Epithelial cell of esophagus (primary cell): Measurements from ENCODE around the gene OPN1SW.

Source experiments
- DNase-seq: peaks from one replicate; pipeline ENCODE4 v3.0.0; 2010; ENCODE audit warnings: low read depth
- H3K4me3 ChIP-seq: 2 replicates; pipeline ENCODE4 v1.5.1; 2011; ENCODE audit warnings: mild to moderate bottlenecking, low read length, control low read depth
- TF ChIP-seq, protein P1 (sequence below): IDR thresholded peaks from 2 replicates; pipeline ENCODE4 v1.5.1; 2011; ENCODE audit warnings: low read depth, mild to moderate bottlenecking, low read length, control low read depth, inconsistent platforms; ENCODE audit not compliant: insufficient read depth; ENCODE audit errors: missing control alignments

The OPN1SW gene, protein sequence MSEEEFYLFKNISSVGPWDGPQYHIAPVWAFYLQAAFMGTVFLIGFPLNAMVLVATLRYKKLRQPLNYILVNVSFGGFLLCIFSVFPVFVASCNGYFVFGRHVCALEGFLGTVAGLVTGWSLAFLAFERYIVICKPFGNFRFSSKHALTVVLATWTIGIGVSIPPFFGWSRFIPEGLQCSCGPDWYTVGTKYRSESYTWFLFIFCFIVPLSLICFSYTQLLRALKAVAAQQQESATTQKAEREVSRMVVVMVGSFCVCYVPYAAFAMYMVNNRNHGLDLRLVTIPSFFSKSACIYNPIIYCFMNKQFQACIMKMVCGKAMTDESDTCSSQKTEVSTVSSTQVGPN

DNA sequence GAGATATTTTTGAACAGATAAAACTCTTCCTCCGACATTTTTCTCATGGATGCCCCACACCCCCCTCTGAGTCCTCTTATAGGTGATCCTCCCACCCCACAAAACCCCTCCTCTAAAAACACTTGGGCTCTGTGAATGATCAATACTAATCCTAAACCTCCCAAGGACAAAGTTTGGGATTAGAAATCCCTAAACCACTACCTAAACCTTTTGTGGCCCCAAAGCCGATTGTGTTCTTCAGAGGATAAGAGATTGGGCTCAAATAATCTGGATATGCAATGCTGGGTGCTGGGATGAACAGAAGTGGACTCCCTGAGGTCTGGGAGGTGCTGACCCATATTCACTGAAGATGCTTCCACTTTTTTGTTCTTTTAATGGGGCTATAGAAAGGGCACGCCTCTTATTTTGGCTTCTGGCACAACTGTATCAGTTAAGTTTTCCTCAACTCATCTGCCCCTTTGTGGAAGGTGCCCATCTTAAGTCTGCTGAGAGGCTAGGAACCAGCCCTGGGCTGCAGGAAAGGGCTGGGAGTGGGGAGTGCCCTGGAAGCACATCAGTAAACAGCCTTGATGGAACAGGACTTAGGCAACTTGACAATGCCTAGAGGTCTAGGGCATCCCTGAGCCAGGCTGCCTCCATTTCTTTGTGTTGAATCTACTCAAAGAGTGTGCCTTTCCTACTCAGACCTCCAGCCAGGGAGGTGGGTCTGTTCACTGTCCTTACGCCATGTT lies at the start of gene OPN1SW:
OPN1SW (minus strand) TSS at position 51 of the 731 bp plus-strand sequence; CDS start at position 38, 13 bp downstream.
- TF ChIP-seq, protein P1, sequence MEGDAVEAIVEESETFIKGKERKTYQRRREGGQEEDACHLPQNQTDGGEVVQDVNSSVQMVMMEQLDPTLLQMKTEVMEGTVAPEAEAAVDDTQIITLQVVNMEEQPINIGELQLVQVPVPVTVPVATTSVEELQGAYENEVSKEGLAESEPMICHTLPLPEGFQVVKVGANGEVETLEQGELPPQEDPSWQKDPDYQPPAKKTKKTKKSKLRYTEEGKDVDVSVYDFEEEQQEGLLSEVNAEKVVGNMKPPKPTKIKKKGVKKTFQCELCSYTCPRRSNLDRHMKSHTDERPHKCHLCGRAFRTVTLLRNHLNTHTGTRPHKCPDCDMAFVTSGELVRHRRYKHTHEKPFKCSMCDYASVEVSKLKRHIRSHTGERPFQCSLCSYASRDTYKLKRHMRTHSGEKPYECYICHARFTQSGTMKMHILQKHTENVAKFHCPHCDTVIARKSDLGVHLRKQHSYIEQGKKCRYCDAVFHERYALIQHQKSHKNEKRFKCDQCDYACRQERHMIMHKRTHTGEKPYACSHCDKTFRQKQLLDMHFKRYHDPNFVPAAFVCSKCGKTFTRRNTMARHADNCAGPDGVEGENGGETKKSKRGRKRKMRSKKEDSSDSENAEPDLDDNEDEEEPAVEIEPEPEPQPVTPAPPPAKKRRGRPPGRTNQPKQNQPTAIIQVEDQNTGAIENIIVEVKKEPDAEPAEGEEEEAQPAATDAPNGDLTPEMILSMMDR: no peak
- no peak within 1 kb of the TSS for H3K4me3 ChIP-seq
- DNase-seq: no peak

DNA sequence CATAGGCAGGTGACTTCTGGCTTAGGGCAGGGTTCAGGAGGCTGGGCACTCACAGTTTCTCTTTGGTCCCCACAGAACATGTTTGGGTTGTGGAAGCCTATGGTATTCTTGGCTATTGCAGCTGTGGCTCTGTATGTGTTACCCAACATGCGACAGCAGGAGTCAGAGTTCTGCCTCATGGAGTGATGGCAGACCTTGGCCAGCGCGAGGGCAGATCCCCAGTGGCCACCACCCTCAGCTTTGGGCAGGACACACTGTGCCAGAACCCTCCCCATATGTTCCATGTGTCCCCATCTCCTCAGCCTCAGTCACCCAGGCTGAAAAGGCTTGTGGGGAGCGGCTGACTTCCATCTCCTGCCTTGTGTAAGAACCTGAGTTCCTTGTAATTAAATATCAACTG lies 46.1 kb upstream of the OPN1SW start:
- no peak for DNase-seq
- TF ChIP-seq, protein P1: no peak
- no peak overlapping the region for H3K4me3 ChIP-seq

DNA sequence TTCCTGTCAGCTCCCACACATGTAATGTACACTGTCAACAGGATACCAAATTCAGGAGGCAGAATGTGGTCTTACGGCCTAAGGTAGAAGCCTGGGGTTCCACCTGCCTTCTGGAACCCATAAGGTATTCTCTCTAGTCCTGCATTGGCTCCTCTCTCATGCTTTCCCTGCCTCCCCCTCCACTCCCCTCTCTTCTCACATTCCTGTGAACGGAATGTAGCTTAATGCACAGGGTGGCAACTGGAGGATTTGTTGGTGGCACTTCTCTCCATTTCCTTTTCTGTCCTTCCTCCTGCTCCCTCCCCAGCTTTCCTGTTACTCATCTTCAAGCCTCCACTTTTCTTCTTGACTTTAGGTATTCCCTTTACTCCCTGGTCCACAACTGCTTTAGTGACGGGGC lies 43.1 kb upstream of the OPN1SW start:
- TF ChIP-seq, protein P1: no peak
- DNase-seq: no peak
- no peak overlapping the region for H3K4me3 ChIP-seq

DNA sequence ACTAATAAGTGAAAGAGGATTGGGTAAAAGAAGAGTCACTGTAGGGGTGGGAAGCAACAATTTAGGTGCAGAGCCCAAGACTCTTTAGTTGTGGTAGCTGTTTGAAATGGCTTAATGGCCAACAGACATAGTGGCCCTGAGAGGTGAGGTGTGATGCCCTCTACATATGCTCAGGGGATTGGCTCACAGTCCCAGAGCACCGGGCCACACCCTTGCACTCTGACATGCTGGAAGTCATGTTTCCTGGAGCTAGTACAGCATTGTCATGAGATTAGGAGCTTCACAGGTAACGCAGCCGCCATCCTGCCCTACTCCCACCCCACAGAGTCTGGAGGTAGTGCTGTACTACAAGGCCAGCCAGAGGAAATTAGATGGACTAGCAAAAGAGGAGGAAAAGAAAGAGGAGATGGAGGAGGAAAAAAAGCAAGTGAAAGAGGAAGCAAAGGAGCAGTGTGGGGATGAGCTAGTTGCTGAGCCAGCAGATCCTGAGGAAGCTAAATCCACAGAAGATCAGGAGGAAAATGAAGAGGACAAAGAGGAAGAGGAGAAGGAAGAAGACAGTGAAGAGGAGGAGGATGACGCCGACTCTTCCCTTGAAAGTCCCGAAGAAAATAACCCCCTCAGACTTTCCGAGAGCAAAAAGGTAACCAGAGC lies 39.8 kb upstream of the OPN1SW start:
- TF ChIP-seq, protein P1: no peak
- DNase-seq: no peak
- H3K4me3 ChIP-seq: no peak overlapping the region

DNA sequence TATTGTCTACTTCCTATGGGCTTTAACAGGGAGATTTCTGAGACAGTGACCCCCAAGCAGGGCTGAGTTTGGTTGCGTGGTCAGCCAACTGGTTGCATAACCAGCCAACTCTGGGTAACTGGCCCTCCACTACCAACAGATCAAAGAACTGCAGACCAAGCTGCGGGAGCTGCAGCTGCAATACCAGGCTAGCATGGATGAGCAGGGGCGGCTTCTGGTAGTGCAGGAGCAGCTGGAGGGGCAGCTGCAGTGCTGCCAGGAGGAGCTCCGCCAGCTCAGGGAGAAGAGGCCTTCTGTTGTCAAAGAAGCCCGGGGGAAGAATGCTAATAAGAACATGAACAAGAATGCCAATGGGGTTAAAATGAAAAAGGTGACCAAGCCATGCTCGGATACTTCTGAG lies 38.9 kb upstream of the OPN1SW start:
- DNase-seq: no peak
- TF ChIP-seq, protein P1: no peak
- H3K4me3 ChIP-seq: no peak overlapping the region

DNA sequence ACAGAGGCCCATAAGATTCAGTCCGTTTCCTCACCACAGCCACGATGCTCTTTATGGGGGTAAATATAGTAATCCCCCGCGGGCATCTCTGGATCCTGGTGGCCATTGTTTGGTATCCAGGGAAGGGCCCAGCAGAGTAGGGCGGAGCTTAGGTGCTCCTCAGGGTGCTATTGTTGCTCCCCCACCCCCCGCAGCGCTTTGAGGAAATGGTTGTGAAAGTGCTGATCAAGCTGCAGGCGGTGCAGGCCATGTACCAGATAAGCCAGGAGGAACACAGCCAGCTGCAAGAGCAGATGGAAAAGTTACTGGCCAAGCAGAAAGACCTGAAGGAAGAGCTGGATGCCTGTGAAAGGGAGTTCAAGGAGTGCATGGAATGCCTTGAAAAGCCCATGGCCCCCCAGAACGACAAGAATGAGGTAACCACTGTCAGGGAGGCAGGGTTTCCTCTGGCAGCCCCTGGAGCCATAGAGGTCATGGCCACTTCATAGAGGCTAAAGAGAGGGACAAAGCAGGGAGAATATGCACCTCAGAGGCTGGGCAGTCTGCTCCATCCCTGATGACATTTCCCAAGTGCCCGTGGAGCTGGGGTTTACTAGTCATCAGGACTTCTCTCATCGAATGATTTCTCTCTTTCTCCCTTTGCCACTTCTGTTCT lies 37.0 kb upstream of the OPN1SW start:
- TF ChIP-seq, protein P1: no peak
- DNase-seq: no peak
- no peak overlapping the region for H3K4me3 ChIP-seq
